Left lobe of liver (tissue), 2 donors: Measurements from ENCODE around the gene GAL. TPM values are rescaled to one million over a fixed set of nuclear protein-coding genes. Genes with fewer than 3 reads are reported as not detected.
A peak's percentile ranks its signal among the peaks of the same experiment; 100 is the strongest.

ENCODE experiments used
- ATAC-seq: fragments of 200-7000 bp; cut with Tn5 transposase; one replicate; pipeline ENCODE4 v1.9.1; 2020; ENCODE audit warnings: mild to moderate bottlenecking, moderate library complexity
- DNase-seq: peaks from one replicate; pipeline ENCODE4 v3.0.0-alpha.2; 2020; ENCODE audit warnings: low spot score
- total RNA-seq: library from RNA; stranded (reverse); gene quantifications from one replicate; pipeline ENCODE4 v1.2.1, GENCODE V29; 2021
- donor health status: DM: no; HTN: no; CAD: no; lungs with moderate emphysema.
- donor health status: DM: no; HTN: yes; CAD: no.

GAL gene
- total RNA-seq, 1 donor from 2014 or later, result 0.23 TPM

DNA sequence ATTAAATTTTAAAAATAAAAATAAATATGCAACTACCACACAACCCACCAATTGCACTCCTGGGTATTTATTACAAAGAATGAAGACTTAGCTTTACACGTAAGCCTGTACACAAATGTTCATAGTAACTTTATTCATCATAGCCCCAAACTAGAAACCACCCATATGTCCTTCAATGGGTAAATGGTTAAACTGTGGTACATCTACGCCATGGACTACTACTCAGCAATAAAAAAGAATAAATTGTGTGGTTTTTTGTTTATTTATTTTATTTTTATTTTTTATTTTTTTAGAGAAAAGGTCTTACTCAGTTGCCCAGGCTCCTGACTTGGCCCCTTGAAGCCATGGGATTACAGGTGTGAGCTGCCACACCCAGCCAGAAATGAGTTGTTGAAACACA lies 14.6 kb downstream of the GAL start:
- no peak for ATAC-seq
- no peak for DNase-seq

DNA sequence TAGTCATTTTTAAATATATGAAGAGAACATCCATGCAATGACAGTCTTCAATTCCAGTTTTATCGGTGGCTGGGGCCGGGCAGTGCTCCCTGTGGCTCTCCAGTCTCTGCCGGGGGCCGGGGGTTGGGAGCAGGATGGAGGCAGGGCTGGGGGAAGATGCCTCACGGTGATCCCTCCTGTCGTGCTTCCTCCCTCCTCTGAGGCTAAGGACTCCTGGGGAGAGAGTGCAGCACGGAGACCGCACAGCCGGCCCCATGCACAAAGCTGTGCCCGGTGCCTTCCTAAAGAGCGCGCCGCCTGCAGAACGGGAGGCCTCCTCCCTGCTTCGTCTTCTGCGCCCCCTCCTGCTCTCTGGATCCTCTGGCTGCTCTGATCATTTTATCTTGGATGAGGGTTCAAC lies 20.5 kb downstream of the GAL start:
- ATAC-seq (no peak), DNase-seq (no peak)

DNA sequence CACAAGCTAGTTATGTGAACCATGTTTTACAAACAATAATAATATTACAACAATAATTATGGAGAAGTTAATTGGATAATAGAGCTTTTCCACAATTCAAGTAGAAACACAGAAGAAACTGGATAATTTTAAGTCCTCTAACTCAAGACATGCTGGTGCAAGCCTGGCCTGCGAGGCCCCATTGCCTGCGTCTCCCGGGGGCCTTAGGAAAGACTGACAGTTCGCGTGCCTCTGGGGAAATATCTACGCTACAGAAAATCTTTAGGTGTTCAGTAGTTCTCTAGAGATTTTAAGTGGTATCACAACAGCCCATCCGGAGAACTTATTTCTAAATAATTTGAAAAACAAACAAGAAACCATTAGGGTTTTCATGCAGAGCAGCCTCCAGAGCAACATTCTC lies 23.2 kb downstream of the GAL start:
- no peak for ATAC-seq
- no peak for DNase-seq

DNA sequence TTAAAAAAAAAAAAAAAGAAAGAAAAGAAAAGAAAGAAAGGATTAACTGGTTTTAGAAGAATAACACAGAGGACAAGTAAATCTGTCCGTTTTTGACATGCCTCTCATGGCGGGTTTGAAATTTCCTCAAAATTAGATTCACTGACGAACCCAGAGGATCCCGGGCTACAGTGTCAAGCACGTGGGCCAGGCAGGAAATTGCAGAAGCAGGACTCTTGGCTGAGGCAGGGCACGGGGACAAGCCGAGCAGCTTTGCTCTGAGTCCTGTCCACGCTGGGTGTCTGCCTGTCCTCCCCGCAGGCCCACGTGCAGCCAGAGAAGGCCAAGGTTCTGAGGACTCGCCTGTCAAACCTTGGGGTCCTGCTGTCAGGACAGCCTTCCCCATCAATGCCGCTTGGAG lies 24.7 kb downstream of the GAL start:
- ATAC-seq, result no peak
- no peak for DNase-seq

DNA sequence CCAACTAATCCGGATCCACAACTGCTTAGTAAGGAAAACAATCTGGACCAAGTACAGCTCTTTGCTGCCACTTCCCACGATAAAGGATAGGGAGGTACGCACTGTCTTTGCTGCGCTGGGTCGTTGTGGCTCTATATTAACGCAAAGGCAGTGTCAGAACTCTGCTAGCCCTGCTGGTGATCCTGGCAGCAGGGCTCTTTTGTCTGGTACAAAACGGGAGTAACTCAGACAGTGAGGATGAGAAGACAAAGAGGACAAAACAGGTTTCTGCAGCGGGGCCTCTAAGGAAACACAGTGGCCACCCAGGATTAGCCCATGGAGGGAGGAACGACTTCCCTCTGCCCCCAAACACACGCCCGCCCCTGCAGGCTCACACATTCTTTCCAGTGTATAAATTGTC lies 26.1 kb downstream of the GAL start:
- DNase-seq (no peak), ATAC-seq (no peak)

DNA sequence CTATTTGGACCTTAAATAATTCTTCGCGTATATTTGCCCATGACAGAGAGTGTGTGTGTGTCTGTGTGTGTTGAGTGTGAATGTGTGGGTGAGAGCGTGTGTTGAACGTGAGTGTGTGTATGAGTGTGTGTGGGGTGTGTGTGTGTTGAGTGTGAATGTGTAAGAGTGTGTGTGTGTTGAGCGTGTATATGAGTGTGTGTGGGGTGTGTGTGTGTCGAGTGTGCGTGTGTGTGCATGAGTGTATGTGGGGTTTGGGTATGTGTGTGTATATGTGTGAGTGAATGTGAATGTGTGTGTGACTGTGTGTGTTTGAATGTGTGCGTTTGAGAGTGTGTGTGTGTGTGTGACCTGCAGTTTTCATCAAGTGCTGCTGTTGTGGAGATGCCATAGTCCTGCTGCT lies 26.8 kb downstream of the GAL start:
- ATAC-seq, result no peak
- DNase-seq, result no peak

DNA sequence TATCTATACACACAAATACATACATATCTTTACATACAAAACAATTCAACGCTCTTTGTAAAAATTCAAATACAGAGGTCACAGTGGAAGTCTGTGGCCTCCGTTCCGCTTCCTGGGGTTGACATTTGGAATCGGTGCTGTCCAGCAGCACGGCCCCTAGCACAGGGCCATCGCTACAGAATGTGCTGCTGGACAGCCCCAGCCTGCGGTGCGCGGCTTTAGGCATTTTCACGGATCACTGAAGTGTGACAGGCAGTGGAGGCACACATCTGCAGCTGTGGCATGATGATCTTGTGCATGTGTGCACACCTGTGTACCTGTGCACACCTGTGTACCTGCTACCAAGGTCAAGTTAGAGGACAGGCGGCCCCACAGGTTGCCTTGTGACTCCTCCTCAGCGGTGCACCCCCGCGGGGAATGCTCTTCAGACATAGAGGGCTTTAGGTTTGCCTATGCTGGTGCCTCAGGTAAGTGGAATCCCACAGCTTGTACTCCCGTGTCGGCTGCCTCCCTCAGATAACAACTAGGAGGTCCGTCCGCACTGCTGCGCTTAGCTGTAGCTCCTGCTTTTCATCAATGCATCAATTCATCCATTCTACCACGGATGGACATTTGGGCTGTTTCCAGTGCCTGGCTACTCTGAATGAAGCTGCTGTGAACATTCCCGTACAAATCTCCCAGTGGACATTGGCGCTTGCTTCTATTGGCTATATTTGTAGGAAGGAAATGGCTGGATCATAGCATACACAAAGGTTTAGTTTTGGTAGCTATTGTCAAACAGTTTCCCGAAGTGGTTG lies 29.9 kb downstream of the GAL start:
- ATAC-seq (no peak), DNase-seq (no peak)

DNA sequence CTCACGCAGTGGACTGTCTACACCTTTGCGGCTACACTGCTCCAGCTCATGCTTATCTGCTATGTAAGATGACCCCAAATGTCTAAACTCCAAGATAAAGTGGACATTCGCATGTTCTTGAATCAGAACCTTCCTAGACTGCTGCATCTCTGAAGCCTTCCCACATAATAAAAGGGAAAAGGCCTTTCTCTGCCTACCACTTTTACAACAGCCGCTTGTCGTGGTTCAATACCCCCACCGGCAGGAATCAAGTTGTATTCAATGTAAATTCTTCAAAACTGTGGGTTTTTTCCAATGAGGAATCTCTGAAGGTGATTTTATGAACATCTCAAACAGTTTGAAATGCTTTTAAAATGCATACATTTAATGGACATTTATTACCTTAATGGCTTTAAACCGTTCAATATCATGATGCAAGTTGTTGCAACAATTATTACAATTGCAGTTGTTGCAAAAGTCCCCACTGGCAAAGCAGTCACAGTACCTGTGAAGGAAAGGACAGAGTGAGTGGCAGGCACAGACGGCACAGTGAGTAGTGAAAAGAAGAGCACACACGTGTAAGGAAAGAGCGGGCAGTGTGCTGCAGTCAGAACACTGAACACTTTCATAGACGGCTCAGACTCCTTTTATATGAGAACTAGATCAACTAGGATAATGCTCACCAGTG lies 31.2 kb downstream of the GAL start:
- no peak for DNase-seq
- ATAC-seq, result no peak

DNA sequence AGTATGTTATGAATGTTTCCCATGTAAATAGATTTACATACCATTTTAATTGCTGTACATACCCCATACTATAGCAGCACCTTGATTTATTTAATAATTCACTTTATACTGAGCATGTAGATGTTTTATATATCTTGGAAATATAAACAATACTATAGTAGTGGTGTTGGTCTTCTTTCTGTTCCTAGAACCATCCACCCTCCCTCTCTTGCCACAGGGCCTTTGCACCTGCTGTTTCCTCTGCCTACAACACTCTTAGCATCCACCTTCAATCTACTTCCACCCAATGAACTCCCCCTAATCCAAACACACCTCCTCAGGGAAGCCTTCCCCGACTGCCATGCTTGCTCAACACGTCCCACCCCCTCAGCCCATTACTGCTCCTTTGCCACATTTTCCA lies 36.7 kb downstream of the GAL start:
- ATAC-seq, result no peak
- DNase-seq, result no peak

DNA sequence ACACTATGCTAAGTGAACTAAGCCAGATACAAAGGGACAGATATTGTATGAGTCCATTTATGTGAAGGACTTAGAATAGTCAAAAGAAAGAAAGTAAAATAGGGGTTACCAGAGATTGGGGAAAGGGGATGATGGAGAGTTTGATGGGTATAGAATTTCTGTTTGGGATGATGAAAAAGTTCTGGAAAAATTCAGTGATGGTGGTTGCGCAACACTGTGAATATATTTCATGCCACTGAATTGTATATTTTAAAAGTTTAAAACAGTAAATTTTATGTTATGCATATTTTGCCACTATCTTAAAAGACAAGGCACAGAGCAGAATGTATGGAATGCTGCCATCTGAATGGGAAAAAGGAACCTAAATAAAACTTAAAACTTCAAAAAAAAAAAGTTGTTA lies 37.8 kb downstream of the GAL start:
- DNase-seq, result no peak
- ATAC-seq, result no peak

DNA sequence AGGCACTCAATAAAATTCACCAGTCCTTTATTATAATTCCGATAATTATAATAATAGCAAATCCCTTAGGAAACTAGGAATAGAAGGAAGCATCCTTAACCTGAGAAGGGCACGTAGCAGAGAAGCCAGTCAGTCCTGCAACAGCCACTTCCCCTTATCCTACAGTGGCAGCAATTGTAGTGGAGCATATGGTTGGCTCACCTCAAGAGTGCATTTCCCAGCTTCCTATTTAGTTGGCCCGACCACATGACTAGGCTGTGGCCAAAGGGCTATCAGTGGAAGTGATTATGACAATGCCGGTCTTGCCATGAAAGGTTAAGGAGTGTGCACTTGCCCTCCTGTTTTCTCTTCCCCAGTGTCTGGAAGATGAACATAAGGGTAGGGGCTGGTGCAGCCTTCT lies 39.9 kb downstream of the GAL start:
- ATAC-seq (no peak), DNase-seq (no peak)

DNA sequence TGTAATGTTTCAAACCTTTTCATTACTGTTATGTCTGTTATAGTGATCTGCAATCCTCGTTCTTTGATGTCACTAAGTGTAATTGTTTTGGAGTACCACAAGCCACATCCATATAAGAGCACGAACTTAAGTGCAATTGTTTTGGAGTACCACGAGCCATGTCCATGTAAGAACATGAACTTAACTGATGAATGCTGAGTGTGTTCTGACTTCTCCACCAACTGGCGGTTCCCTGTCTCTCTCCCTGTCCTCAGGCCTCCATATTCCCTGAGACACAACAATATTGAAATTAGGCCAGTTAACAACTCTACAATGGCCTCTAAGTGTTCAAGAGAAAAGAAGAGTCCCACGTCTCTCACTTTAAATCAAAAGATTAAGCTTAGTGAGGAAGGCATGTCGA lies 43.4 kb downstream of the GAL start:
- ATAC-seq (no peak), DNase-seq (no peak)

DNA sequence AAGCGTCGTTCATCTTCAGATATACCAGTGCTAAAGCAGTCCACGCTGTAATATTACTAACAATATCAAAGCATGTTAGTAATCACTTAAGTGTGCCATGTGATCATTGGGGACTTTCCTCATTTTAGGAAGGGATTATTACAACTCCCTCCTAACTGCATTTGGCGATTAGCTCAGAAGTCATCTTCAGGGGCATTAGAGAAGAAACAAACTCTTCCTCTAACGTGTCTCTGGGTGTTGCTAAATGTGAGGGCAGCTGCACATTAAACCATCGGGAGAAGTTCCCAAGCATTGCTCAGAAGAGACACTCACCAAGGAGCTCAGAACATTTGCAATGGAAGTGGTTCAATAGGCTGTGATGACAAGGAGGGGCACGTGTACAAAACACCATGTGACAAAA lies 49.8 kb downstream of the GAL start:
- ATAC-seq (no peak), DNase-seq (no peak)

DNA sequence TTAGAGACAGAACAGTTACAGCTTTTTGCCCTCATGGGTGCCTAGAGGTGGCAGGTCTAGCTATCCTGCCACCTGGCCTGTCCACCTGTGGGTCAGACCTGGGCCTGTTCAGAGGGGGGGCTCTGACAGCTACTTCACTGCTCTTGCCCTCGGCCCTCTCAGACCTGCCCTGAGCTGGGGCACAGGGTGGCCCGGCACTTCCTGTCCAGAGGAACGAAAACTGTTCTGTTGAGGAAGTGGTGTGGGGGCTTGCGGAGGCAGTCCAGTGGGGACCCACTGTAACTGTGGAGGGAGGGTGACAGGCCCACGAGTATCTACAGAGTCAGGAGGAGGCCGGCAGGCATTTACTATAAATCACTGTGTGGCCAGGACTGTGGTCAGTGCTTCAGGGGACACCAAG lies 50.8 kb downstream of the GAL start:
- DNase-seq, result no peak
- no peak for ATAC-seq

DNA sequence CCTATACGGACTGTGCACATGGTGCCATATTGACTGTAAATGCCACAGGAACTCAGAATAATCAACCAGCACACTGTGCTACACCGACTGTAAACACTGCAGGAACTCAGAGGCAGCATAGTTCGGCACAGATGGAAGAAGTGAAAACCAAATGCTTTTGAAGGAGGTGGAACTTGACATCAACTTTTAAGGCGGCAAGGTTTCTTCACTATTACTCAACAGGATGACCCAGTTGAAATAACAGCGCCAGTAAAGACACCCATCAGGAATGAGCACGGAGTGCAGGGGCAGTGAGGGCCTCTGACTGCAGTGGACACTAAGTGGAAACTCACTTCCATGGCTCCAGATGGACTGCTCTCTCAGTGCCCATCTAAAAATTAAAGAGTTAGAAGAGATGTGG lies 51.3 kb downstream of the GAL start:
- DNase-seq (no peak), ATAC-seq (peak; percentile 13)

Other genes with a start within 250 kb of the GAL start
- gene PPP6R3, start 223.8 kb upstream of the GAL start, total RNA-seq, result 35.1 TPM
- 0.70 TPM for gene TESMIN, start 67.0 kb downstream of the GAL start, total RNA-seq
- gene CPT1A, start 157.4 kb downstream of the GAL start, total RNA-seq, result 56.6 TPM
- 23.4 TPM for gene MRPL21, start 219.3 kb downstream of the GAL start, total RNA-seq
- 14.8 TPM for gene IGHMBP2, start 219.3 kb downstream of the GAL start, total RNA-seq